ENCODE measurements around the gene VAV3. TPM values are rescaled to one million over a fixed set of nuclear protein-coding genes. Genes with fewer than 3 reads are reported as not detected.

Gene VAV3
- total and polyA plus RNA-seq, 2 donors (not counting 1 experiment from before 2014, with no cell fraction given): not detected

DNA sequence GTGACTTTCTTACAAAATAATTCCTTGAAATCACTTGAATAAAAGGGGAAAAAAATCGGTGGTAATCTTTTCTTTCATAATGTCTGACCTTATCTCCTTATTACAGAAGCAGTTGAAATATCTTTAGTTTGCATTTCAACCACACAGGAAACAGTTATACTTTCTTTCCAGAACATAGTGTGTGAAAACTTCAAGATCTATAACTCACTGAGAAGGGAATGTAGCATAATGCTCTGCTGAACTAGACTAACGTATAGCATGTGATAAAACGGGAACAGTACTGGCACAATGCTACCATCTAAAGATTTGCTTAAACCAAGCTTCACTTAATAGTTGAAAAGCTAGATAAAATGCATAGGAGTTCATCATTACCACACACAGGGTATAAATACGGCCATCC lies 45.0 kb downstream of the VAV3 start:
- Histone ChIP-seq H4K20me1 (ENCODE audit: control insufficient read depth, extremely low read depth, insufficient read depth, low read length) (no peaks in the 10 kb centered on the region), H3K27me3 (ENCODE audit: control insufficient read depth, insufficient read depth, low read length) (no peaks in the 10 kb centered on the region), H3K36me3 (ENCODE audit: control insufficient read depth, insufficient read depth, low read length) (no peaks in the 10 kb centered on the region), H3K9ac (ENCODE audit: insufficient read depth, low read length) (no peak overlapping the region), H3K27ac (ENCODE audit: insufficient read depth, low read length) (no peak overlapping the region), H3K4me2 (ENCODE audit: extremely low read depth, insufficient read depth, low read length) (no peak overlapping the region), H3K4me3 (replicated peaks in 1 of 4; ENCODE audit: control extremely low read depth in 1 of 4, insufficient read depth in 1 of 4, low read depth in 3 of 4, low read length in 4 of 4) (no peak overlapping the region), H3K9me3 (ENCODE audit: control insufficient read depth, insufficient read depth, low read depth, low read length) (no peaks in the 10 kb centered on the region), H2AFZ (ENCODE audit: low read length) (no peak overlapping the region), H3K4me1 (ENCODE audit: control insufficient read depth, extremely low read depth, insufficient read depth, low read length) (no peaks in the 10 kb centered on the region), H3K79me2 (ENCODE audit: control insufficient read depth, insufficient read depth, low read length) (no peaks in the 10 kb centered on the region)
- DNase-seq (ENCODE audit: low read depth in 2 of 2): no peak
- TF ChIP-seq, protein P1, sequence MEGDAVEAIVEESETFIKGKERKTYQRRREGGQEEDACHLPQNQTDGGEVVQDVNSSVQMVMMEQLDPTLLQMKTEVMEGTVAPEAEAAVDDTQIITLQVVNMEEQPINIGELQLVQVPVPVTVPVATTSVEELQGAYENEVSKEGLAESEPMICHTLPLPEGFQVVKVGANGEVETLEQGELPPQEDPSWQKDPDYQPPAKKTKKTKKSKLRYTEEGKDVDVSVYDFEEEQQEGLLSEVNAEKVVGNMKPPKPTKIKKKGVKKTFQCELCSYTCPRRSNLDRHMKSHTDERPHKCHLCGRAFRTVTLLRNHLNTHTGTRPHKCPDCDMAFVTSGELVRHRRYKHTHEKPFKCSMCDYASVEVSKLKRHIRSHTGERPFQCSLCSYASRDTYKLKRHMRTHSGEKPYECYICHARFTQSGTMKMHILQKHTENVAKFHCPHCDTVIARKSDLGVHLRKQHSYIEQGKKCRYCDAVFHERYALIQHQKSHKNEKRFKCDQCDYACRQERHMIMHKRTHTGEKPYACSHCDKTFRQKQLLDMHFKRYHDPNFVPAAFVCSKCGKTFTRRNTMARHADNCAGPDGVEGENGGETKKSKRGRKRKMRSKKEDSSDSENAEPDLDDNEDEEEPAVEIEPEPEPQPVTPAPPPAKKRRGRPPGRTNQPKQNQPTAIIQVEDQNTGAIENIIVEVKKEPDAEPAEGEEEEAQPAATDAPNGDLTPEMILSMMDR (conservative IDR thresholded peaks at IDR 0.05 in 1 of 2, IDR thresholded peaks at IDR 0.05 in 1 of 2; ENCODE audit: low read depth in 1 of 2, low read length in 2 of 2): no peak
- no peak for TF ChIP-seq EZH2 (IDR thresholded peaks at IDR 0.05; ENCODE audit: low read length, missing control alignments)

DNA sequence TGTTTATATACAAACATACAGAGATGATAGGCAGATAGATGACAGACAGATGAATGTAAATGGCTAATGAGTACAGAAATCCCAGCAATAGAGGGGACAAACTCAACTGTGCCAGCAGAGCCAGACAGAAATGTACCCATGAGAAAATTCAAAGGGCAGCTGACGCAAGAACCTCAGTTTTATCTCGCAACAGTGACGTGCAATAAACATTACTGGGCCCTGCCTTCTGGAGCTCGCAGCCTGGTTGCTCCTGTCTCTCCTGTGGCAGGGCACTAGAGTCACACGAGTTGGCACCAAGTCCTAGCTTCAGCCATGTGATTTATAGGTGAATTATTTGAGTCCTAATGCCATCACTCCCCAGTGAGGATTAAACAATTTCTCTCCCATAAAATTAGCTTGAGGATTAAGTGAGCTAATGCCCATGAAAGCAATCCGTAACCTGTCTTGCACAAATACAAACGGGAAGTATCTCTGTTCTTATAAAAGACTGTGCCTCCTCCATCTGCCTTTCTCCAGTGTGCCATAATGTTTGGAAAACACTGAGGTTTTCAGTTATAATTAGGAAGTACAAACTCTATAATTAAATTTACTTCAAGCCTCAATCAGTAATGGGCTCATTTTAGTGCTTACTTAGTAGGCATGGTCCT lies 50.7 kb downstream of the VAV3 start:
- Histone ChIP-seq H3K9me3 (ENCODE audit: control insufficient read depth, insufficient read depth, low read depth, low read length) (no peaks in the 10 kb centered on the region), H2AFZ (ENCODE audit: low read length) (no peak overlapping the region), H3K9ac (ENCODE audit: insufficient read depth, low read length) (no peak overlapping the region), H3K4me1 (ENCODE audit: control insufficient read depth, extremely low read depth, insufficient read depth, low read length) (no peaks in the 10 kb centered on the region), H3K4me3 (replicated peaks in 1 of 4; ENCODE audit: control extremely low read depth in 1 of 4, insufficient read depth in 1 of 4, low read depth in 3 of 4, low read length in 4 of 4) (no peak overlapping the region), H3K79me2 (ENCODE audit: control insufficient read depth, insufficient read depth, low read length) (no peaks in the 10 kb centered on the region), H3K27ac (ENCODE audit: insufficient read depth, low read length) (no peak overlapping the region), H3K36me3 (ENCODE audit: control insufficient read depth, insufficient read depth, low read length) (no peaks in the 10 kb centered on the region), H3K4me2 (ENCODE audit: extremely low read depth, insufficient read depth, low read length) (no peak overlapping the region), H4K20me1 (ENCODE audit: control insufficient read depth, extremely low read depth, insufficient read depth, low read length) (no peaks in the 10 kb centered on the region), H3K27me3 (ENCODE audit: control insufficient read depth, insufficient read depth, low read length) (no peaks in the 10 kb centered on the region)
- DNase-seq (ENCODE audit: low read depth in 2 of 2): peak in 1 of 2 donors; percentile 1
- TF ChIP-seq, protein P1 (conservative IDR thresholded peaks at IDR 0.05 in 1 of 2, IDR thresholded peaks at IDR 0.05 in 1 of 2; ENCODE audit: low read depth in 1 of 2, low read length in 2 of 2): no peak
- no peak for TF ChIP-seq EZH2 (IDR thresholded peaks at IDR 0.05; ENCODE audit: low read length, missing control alignments)

DNA sequence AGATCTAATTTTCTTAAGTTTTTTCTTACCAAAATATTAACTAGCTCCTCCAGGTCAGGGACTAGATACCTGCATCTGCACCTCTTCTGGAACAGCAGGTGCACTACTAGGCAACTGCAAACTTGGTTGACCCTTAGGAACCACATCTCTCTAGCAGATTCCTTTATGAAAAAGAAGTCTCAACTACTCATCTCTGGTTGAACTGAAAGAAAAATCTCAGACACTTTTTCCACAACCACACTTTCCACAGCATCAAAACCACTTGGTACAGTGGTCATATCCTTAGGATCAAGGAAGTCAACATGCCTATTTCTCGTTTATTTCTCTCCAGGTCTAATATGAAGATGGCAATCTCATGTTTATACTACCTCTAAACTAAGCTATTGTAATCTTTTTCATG lies 52.3 kb downstream of the VAV3 start:
- Histone ChIP-seq H4K20me1 (ENCODE audit: control insufficient read depth, extremely low read depth, insufficient read depth, low read length) (no peaks in the 10 kb centered on the region), H3K79me2 (ENCODE audit: control insufficient read depth, insufficient read depth, low read length) (no peaks in the 10 kb centered on the region), H3K9ac (ENCODE audit: insufficient read depth, low read length) (no peak overlapping the region), H2AFZ (ENCODE audit: low read length) (no peak overlapping the region), H3K9me3 (ENCODE audit: control insufficient read depth, insufficient read depth, low read depth, low read length) (no peaks in the 10 kb centered on the region), H3K27ac (ENCODE audit: insufficient read depth, low read length) (no peak overlapping the region), H3K4me3 (replicated peaks in 1 of 4; ENCODE audit: control extremely low read depth in 1 of 4, insufficient read depth in 1 of 4, low read depth in 3 of 4, low read length in 4 of 4) (no peak overlapping the region), H3K4me1 (ENCODE audit: control insufficient read depth, extremely low read depth, insufficient read depth, low read length) (no peaks in the 10 kb centered on the region), H3K36me3 (ENCODE audit: control insufficient read depth, insufficient read depth, low read length) (no peaks in the 10 kb centered on the region), H3K4me2 (ENCODE audit: extremely low read depth, insufficient read depth, low read length) (no peak overlapping the region), H3K27me3 (ENCODE audit: control insufficient read depth, insufficient read depth, low read length) (no peaks in the 10 kb centered on the region)
- no peak for DNase-seq (ENCODE audit: low read depth in 2 of 2)
- TF ChIP-seq EZH2 (IDR thresholded peaks at IDR 0.05; ENCODE audit: low read length, missing control alignments): no peak
- TF ChIP-seq, protein P1 (conservative IDR thresholded peaks at IDR 0.05 in 1 of 2, IDR thresholded peaks at IDR 0.05 in 1 of 2; ENCODE audit: low read depth in 1 of 2, low read length in 2 of 2): no peak

All from fibroblast of lung (primary cell).